GM10266 (cell line): ENCODE measurements around the gene LMNB1.

ENCODE experiments used
- DNase-seq: peaks from one replicate; pipeline ENCODE4 v3.0.0; 2012; ENCODE audit errors: extremely low spot score
- CTCF ChIP-seq: IDR thresholded peaks from 2 replicates; pipeline ENCODE4 v1.5.1; 2012; ENCODE audit warnings: mild to moderate bottlenecking, low read depth; ENCODE audit not compliant: control insufficient read depth, insufficient read depth; ENCODE audit errors: missing control alignments

Gene LMNB1

GRCh38 chr5:126745259-126745992, 31.5 kb upstream of the LMNB1 start:
- no peak for TF ChIP-seq CTCF

GRCh38 chr5:126746290-126746689, 30.6 kb upstream of the LMNB1 start:
- DNase-seq, result no peak
- TF ChIP-seq CTCF, result no peak

More at GRCh38 chr5:126745259-126745992, 31.5 kb upstream of the LMNB1 start:
- no peak for DNase-seq

- DNase-seq, result no peak
- TF ChIP-seq CTCF, result no peak
These were observed 24.7 kb upstream of the LMNB1 start for GRCh38 chr5:126752081-126752785.

- no peak for DNase-seq
- no peak for TF ChIP-seq CTCF
These were observed 23.7 kb upstream of the LMNB1 start for GRCh38 chr5:126753227-126753626.

- no peak for DNase-seq
- TF ChIP-seq CTCF, result no peak
These were observed 22.3 kb upstream of the LMNB1 start for GRCh38 chr5:126754609-126755008.

- no peak for DNase-seq
These were observed 21.3 kb upstream of the LMNB1 start for GRCh38 chr5:126755593-126755992.

More at GRCh38 chr5:126755593-126755992, 21.3 kb upstream of the LMNB1 start:
- no peak for TF ChIP-seq CTCF
